ENCODE results near the gene PCSK4. TPM values are rescaled to one million over a fixed set of nuclear protein-coding genes. Genes with fewer than 3 reads are reported as not detected.

PCSK4 gene
- total and polyA plus RNA-seq, 10 of the 15 experiments (the other 5 are each of a cell fraction or from before 2014, with no cell fraction given): 0.27 to 0.99 (median 0.40) TPM; not detected in 3

DNA sequence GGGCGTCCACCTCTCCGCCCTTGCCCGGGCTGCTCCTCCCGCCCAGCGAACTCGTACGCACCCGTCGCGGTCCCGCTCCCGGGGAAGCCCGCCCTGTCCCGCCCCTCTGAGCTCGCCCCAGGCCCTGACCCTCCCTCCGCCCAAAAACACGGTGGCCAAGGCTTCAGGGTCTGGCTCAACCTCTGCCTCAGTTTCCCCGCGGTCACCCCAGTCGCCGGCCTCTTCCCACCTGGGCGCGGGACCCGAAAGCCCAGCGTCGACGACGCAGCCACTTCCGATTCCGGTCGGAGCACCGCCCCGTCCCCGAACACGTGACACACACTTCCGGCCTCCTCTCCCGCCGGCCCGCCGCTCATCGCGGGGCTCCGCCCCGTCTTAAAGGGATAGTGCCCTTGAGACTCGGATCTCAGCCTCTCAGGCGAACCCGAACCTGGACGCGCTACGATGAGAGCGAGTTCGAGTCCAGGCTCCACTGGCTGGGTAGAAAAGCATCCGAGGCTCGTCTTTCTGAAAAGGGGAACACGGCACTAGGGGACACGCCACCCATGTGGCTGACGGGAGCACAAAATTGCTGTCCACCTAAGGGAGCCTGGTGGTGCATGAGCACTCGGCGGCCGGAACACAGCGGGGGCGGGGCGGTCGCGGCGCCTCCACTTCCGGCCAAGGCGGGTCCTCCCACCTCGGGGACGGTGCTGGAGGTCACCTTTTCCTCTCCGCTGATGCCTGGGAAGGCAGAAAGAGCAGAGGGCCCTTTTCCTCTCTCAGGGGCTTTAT, 11.0 kb downstream of the PCSK4 start, which contains the start of gene C19orf25 (continued):
- TF ChIP-seq, protein P1, sequence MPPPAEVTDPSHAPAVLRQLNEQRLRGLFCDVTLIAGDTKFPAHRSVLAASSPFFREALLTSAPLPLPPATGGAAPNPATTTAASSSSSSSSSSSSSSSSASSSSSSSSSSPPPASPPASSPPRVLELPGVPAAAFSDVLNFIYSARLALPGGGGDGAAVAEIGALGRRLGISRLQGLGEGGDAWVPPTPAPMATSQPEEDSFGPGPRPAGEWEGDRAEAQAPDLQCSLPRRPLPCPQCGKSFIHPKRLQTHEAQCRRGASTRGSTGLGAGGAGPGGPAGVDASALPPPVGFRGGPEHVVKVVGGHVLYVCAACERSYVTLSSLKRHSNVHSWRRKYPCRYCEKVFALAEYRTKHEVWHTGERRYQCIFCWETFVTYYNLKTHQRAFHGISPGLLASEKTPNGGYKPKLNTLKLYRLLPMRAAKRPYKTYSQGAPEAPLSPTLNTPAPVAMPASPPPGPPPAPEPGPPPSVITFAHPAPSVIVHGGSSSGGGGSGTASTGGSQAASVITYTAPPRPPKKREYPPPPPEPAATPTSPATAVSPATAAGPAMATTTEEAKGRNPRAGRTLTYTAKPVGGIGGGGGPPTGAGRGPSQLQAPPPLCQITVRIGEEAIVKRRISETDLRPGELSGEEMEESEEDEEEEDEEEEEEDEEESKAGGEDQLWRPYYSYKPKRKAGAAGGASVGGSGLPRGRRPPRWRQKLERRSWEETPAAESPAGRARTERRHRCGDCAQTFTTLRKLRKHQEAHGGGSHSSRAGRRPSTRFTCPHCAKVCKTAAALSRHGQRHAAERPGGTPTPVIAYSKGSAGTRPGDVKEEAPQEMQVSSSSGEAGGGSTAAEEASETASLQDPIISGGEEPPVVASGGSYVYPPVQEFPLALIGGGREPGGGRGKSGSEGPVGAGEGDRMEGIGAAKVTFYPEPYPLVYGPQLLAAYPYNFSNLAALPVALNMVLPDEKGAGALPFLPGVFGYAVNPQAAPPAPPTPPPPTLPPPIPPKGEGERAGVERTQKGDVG (CRISPR knock-in tag; IDR thresholded peaks at IDR 0.05): no peak
- TF ChIP-seq BCL3 (IDR thresholded peaks at IDR 0.05; ENCODE audit: borderline replicate concordance, insufficient read depth, low read depth, low read length, poor library complexity, severe bottlenecking) (no peak), HDAC6 (IDR thresholded peaks at IDR 0.05; ENCODE audit: unreplicated experiment) (no peak), BACH1 (IDR thresholded peaks at IDR 0.05; ENCODE audit: borderline replicate concordance) (no peak), ZNF687 (IDR thresholded peaks at IDR 0.05) (peak; percentile 41), ESRRA (IDR thresholded peaks at IDR 0.05; ENCODE audit: low read length) (no peak), ZBED1 (IDR thresholded peaks at IDR 0.05; ENCODE audit: borderline replicate concordance) (no peak), BMI1 (IDR thresholded peaks at IDR 0.05; ENCODE audit: borderline replicate concordance) (no peak), NRF1 (conservative IDR thresholded peaks at IDR 0.05; ENCODE audit: low read depth, low read length) (no peak), RFX5 (IDR thresholded peaks at IDR 0.05; ENCODE audit: low read depth, low read length) (no peak), EP300 (IDR thresholded peaks at IDR 0.05; ENCODE audit: borderline replicate concordance in 1 of 2, control insufficient read depth in 1 of 2, low read depth in 2 of 2, low read length in 2 of 2) (no peak), CHD4 (IDR thresholded peaks at IDR 0.05) (no peak), RUNX3 (IDR thresholded peaks at IDR 0.05; ENCODE audit: low read length) (peak; percentile 37), HSF1 (IDR thresholded peaks at IDR 0.05; ENCODE audit: low read depth, low read length) (no peak), BCL11A (IDR thresholded peaks at IDR 0.05; ENCODE audit: low read depth, low read length) (0 out of 2 replicates have a peak, but pooled peaks have one; percentile 25), LARP7 (IDR thresholded peaks at IDR 0.05) (peak; percentile 86), FOXM1 (IDR thresholded peaks at IDR 0.05; ENCODE audit: low read depth, low read length) (no peak), CREM (IDR thresholded peaks at IDR 0.05; ENCODE audit: low read depth) (peak; percentile 70; the same call in 1 of the 2 replicates), IRF4 (IDR thresholded peaks at IDR 0.05; ENCODE audit: low read depth, low read length) (no peak), ATF7 (IDR thresholded peaks at IDR 0.05; ENCODE audit: low read depth) (0 out of 2 replicates have a peak, but pooled peaks have one; percentile 38), KLF5 (IDR thresholded peaks at IDR 0.05; ENCODE audit: partially characterized antibody) (peak; percentile 86)

Measured in GM12878 (cell line).